NB4 (cell line): ENCODE results near the gene CLASP1.

Source experiments
- MYC ChIP-seq: IDR thresholded peaks from 2 replicates; pipeline ENCODE4 v1.6.1; 2011; ENCODE audit warnings: low read depth, low read length
- POLR2A ChIP-seq: IDR thresholded peaks from 2 replicates; pipeline ENCODE4 v1.6.1; 2011; ENCODE audit warnings: mild to moderate bottlenecking; ENCODE audit not compliant: insufficient read length; ENCODE audit errors: extremely low read depth
- TF ChIP-seq, protein P1 (sequence below): IDR thresholded peaks from one replicate; pipeline ENCODE4 v1.5.1; 2012; ENCODE audit warnings: low read depth, low read length
- TF ChIP-seq, protein P2 (sequence below): IDR thresholded peaks from 2 replicates; pipeline ENCODE4 v1.6.1; 2011; ENCODE audit warnings: low read depth, low read length

DNA sequence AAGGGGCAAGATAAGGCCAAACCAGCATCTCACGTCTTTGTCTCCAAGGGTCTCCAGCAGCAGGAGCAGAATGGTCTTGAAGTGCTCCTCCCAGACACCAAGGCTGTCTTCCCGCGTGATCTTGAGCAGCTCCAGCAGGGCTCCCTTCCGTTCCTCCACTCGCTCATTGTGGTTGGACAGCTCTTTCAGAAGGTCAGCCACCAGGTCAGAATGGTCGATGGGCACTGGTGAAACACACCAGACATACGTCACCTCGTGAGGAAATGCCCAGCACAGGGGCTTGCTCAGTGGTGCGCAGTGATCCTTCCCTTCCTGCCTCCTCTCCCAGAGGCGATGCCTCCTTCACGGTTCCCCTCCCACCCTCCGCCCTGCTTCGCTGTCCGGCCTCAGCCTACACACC is 284.2 kb downstream of the CLASP1 start:
- TF ChIP-seq, protein P1, sequence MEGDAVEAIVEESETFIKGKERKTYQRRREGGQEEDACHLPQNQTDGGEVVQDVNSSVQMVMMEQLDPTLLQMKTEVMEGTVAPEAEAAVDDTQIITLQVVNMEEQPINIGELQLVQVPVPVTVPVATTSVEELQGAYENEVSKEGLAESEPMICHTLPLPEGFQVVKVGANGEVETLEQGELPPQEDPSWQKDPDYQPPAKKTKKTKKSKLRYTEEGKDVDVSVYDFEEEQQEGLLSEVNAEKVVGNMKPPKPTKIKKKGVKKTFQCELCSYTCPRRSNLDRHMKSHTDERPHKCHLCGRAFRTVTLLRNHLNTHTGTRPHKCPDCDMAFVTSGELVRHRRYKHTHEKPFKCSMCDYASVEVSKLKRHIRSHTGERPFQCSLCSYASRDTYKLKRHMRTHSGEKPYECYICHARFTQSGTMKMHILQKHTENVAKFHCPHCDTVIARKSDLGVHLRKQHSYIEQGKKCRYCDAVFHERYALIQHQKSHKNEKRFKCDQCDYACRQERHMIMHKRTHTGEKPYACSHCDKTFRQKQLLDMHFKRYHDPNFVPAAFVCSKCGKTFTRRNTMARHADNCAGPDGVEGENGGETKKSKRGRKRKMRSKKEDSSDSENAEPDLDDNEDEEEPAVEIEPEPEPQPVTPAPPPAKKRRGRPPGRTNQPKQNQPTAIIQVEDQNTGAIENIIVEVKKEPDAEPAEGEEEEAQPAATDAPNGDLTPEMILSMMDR = no peak
- TF ChIP-seq POLR2A = no peak
- TF ChIP-seq, protein P2, sequence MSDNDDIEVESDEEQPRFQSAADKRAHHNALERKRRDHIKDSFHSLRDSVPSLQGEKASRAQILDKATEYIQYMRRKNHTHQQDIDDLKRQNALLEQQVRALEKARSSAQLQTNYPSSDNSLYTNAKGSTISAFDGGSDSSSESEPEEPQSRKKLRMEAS = no peak
- no peak for TF ChIP-seq MYC
